HCT116 (cell line): ENCODE results near the gene ZP1. TPM values are rescaled to one million over a fixed set of nuclear protein-coding genes. Genes with fewer than 3 reads are reported as not detected.

ENCODE experiments used
- ATAC-seq: fragments of 200-7000 bp; cut with Tn5 transposase; 2 replicates; pipeline ENCODE4 v1.9.1; 2020; ENCODE audit warnings: mild to moderate bottlenecking, moderate library complexity
- BruUV-seq: library from RNA; stranded (reverse); fragments of 400-500 nt; replicated peaks from 2 replicates; lab custom pipeline; 2021; lab: Mats Ljungman, UMichigan
- CTCF ChIA-PET: fragments of 300-600 bp; sonication (Branson Sonifier 250); formaldehyde crosslinking; loops from one replicate; lab custom pipeline; 2021; ENCODE audit warnings: antibody characterized with exemption; lab: Charles Lee
- POLR2A ChIA-PET: fragments of 300-600, 350-600 bp; sonication (Branson Sonifier 250); formaldehyde crosslinking; loops from one replicate; lab custom pipeline; 2021; ENCODE audit warnings: antibody characterized with exemption; lab: Charles Lee
- RAD21 ChIA-PET, 2 experiments: fragments of 300-600 bp; sonication (Branson Sonifier 250); formaldehyde crosslinking; loops; one replicate each; lab custom pipeline; 2023; ENCODE audit warnings: low total read pairs in 2 of 2; ENCODE audit not compliant: uncharacterized antibody in 2 of 2, unreplicated experiment in 2 of 2, low non-redundant PET in 1 of 2; lab: Charles Lee
- DNase-seq: peaks from one replicate; pipeline ENCODE4 v3.0.0-alpha.2; 2010; ENCODE audit warnings: low read depth, low spot score
- H2AFZ ChIP-seq: fragments of 200-600 bp; shearing (Covaris generic), sonication (generic); 2 replicates; pipeline ENCODE4 v1.6.1; 2017; ENCODE audit warnings: low read depth, mixed run types, mixed read lengths, antibody characterized with exemption, low read length; ENCODE audit not compliant: poor library complexity, severe bottlenecking
- H3K27ac ChIP-seq: 2 replicates; pipeline ENCODE4 v1.5.1; 2012; ENCODE audit warnings: low read depth, low read length
- H3K27me3 ChIP-seq: fragments of 200-600 bp; sonication (generic); 2 replicates; pipeline ENCODE4 v1.6.1; 2016; ENCODE audit warnings: mixed run types, low read length, mixed read lengths; ENCODE audit not compliant: insufficient read depth
- H3K36me3 ChIP-seq, 2 experiments: fragments of 200-500 bp in 1 of 2; fragments of 200-600 bp in 1 of 2; sonication (Bioruptor generic) in 1 of 2; sonication (generic) in 1 of 2; 2 replicates each; pipeline versions ENCODE4 v1.5.1 to v1.6.1; 2014 to 2016; ENCODE audit warnings: low read length in 2 of 2, inconsistent platforms in 1 of 2, mixed read lengths in 1 of 2, mixed run types in 1 of 2; ENCODE audit not compliant: insufficient read depth in 2 of 2, control insufficient read depth in 1 of 2
- H3K4me1 ChIP-seq, 2 experiments: fragments of 200-600 bp in 1 of 2; sonication (generic) in 1 of 2; 2 replicates each; pipeline versions ENCODE4 v1.5.1 to v1.6.1; 2012 to 2017; ENCODE audit warnings: low read length in 2 of 2, inconsistent platforms in 1 of 2, mild to moderate bottlenecking in 1 of 2, mixed read lengths in 1 of 2, mixed run types in 1 of 2, moderate library complexity in 1 of 2; ENCODE audit not compliant: insufficient read depth in 2 of 2, control insufficient read depth in 1 of 2
- H3K4me2 ChIP-seq: fragments of 200-600 bp; sonication (generic); 2 replicates; pipeline ENCODE4 v1.6.1; 2017; ENCODE audit warnings: mixed run types, low read length, mixed read lengths
- H3K4me3 ChIP-seq, 2 experiments: fragments of 200-600 bp in 1 of 2; sonication (generic) in 1 of 2; replicated peaks in 1 of 2; 2 replicates each; pipeline ENCODE4 v1.5.1; 2011 to 2016; ENCODE audit warnings: low read length in 2 of 2, control low read depth in 1 of 2, low read depth in 1 of 2, mild to moderate bottlenecking in 1 of 2, mixed read lengths in 1 of 2, mixed run types in 1 of 2
- H3K79me2 ChIP-seq: fragments of 200-600 bp; sonication (generic); 2 replicates; pipeline ENCODE4 v1.6.1; 2017; ENCODE audit warnings: mild to moderate bottlenecking, mixed run types, low read length, moderate library complexity, mixed read lengths; ENCODE audit not compliant: insufficient read depth
- H3K9ac ChIP-seq: fragments of 200-600 bp; sonication (generic); 2 replicates; pipeline ENCODE4 v1.6.1; 2016; ENCODE audit warnings: low read length, mixed read lengths
- H3K9me2 ChIP-seq: fragments of 200-600 bp; sonication (generic), shearing (Covaris generic); 2 replicates; pipeline ENCODE4 v1.6.1; 2017; ENCODE audit warnings: mixed run types, mild to moderate bottlenecking, moderate library complexity; ENCODE audit not compliant: insufficient read depth
- H3K9me3 ChIP-seq, 2 experiments: fragments of 200-500 bp in 1 of 2; fragments of 200-600 bp in 1 of 2; sonication (Bioruptor generic) in 1 of 2; sonication (generic) in 1 of 2; 2 replicates each; pipeline ENCODE4 v1.6.1; 2014 to 2017; ENCODE audit warnings: low read length in 2 of 2, mixed read lengths in 2 of 2, inconsistent platforms in 1 of 2, low read depth in 1 of 2, mild to moderate bottlenecking in 1 of 2, mixed run types in 1 of 2, moderate library complexity in 1 of 2; ENCODE audit not compliant: control insufficient read depth in 1 of 2, insufficient read depth in 1 of 2
- H4K20me1 ChIP-seq: fragments of 200-600 bp; sonication (generic), shearing (Covaris generic); 2 replicates; pipeline ENCODE4 v1.6.1; 2017; ENCODE audit warnings: mixed run types, mild to moderate bottlenecking, moderate library complexity; ENCODE audit not compliant: insufficient read depth
- ATF3 ChIP-seq: IDR thresholded peaks from 2 replicates; pipeline ENCODE4 v1.6.1; 2012
- CBX3 ChIP-seq: IDR thresholded peaks from 2 replicates; pipeline ENCODE4 v1.6.1; 2012; ENCODE audit warnings: low read depth
- CEBPB ChIP-seq: IDR thresholded peaks from 2 replicates; pipeline ENCODE4 v1.6.1; 2012; ENCODE audit warnings: low read depth
- CTCF ChIP-seq, 3 experiments: fragments of 200-600 bp in 1 of 3; sonication (generic) in 1 of 3; IDR thresholded peaks in 2 of 3; conservative IDR thresholded peaks in 1 of 3; 2 replicates each; pipeline ENCODE4 v1.5.1; 2012 to 2017; ENCODE audit warnings: low read depth in 2 of 3, low read length in 2 of 3, antibody characterized with exemption in 1 of 3, borderline replicate concordance in 1 of 3, control low read depth in 1 of 3, mild to moderate bottlenecking in 1 of 3, mixed read lengths in 1 of 3, mixed run types in 1 of 3, moderate library complexity in 1 of 3; ENCODE audit not compliant: insufficient read depth in 1 of 3
- ELF1 ChIP-seq: IDR thresholded peaks from 2 replicates; pipeline ENCODE4 v1.6.1; 2012; ENCODE audit warnings: low read depth, borderline replicate concordance
- EZH2phosphoT487 ChIP-seq: fragments of 200-600 bp; IDR thresholded peaks from 2 replicates; pipeline ENCODE4 v1.6.1; 2018; ENCODE audit warnings: antibody characterized with exemption, borderline replicate concordance
- FOSL1 ChIP-seq: IDR thresholded peaks from 2 replicates; pipeline ENCODE4 v1.6.1; 2012; ENCODE audit warnings: low read depth
- JUND ChIP-seq: IDR thresholded peaks from 2 replicates; pipeline ENCODE4 v1.6.1; 2012
- POLR2AphosphoS5 ChIP-seq: IDR thresholded peaks from 2 replicates; pipeline ENCODE4 v1.6.1; 2011; ENCODE audit warnings: mild to moderate bottlenecking, low read depth, low read length, moderate library complexity
- RAD21 ChIP-seq: IDR thresholded peaks from 2 replicates; pipeline ENCODE4 v1.6.1; 2012; ENCODE audit warnings: low read depth, mild to moderate bottlenecking
- REST ChIP-seq: IDR thresholded peaks from 2 replicates; pipeline ENCODE4 v1.6.1; 2012; ENCODE audit warnings: low read depth
- ZFX ChIP-seq: fragments of 450-650 bp; IDR thresholded peaks from 2 replicates; pipeline ENCODE4 v1.6.1; 2017
- ZNF274 ChIP-seq: fragments of 200-500 bp; sonication (Bioruptor generic); IDR thresholded peaks from 2 replicates; pipeline ENCODE4 v1.6.1; 2014; ENCODE audit warnings: mild to moderate bottlenecking, low read depth, low read length, inconsistent platforms
- intact Hi-C: fragments of 100-400 bp; cut with micrococcal nuclease; formaldehyde crosslinking; loops from 2 replicates; pipeline ENCODE4 v1.10.0; 2022
- total RNA-seq: library from RNA; stranded (reverse); gene quantifications from one replicate; pipeline ENCODE4 v1.2.1, GENCODE V29; 2021; ENCODE audit not compliant: unreplicated experiment

Gene ZP1
- total RNA-seq, 1 experiment from 2014 or later, result not detected

GRCh38 chr11:60872124-60872960 is 5.0 kb downstream of the ZP1 start:
- Histone ChIP-seq H3K4me2 (no peak overlapping the region), H3K9me3 (no peaks in the 10 kb centered on the region), H3K4me1 (peaks cover 0 to 4% of the 10 kb centered on the region in 2 experiments; a peak in 2 of 4 replicates), H3K9me2 (no peaks in the 10 kb centered on the region), H3K4me3 (no peak overlapping the region), H3K27me3 (no peaks in the 10 kb centered on the region), H3K27ac (no peak overlapping the region), H3K79me2 (no peaks in the 10 kb centered on the region), H4K20me1 (no peaks in the 10 kb centered on the region), H2AFZ (no peak overlapping the region), H3K9ac (no peak overlapping the region), H3K36me3 (no peaks in the 10 kb centered on the region)
- no peak for DNase-seq
- intact Hi-C loops, result no loop called here
- ChIA-PET POLR2A (no interaction called here), RAD21 (no interaction called here), CTCF (interaction anchor here (2.3 kb wide), 1 partner anchor 27 kb away, joined by 5 read pairs; no protein-coding TSS in a partner anchor)
- TF ChIP-seq ZFX, result no peak
- TF ChIP-seq ZNF274, result no peak
- TF ChIP-seq RAD21, result no peak
- TF ChIP-seq EZH2phosphoT487, result no peak
- no TSS peak for BruUV-seq
- no peak for ATAC-seq

- Histone ChIP-seq H4K20me1 (no peaks in the 10 kb centered on the region), H3K9me2 (no peaks in the 10 kb centered on the region), H2AFZ (no peak overlapping the region), H3K9me3 (no peaks in the 10 kb centered on the region), H3K9ac (no peak overlapping the region), H3K79me2 (no peaks in the 10 kb centered on the region), H3K4me2 (no peak overlapping the region), H3K27me3 (no peaks in the 10 kb centered on the region), H3K4me3 (no peak overlapping the region), H3K36me3 (peaks cover 0 to 2% of the 10 kb centered on the region in 2 experiments; a peak in 1 of 4 replicates), H3K4me1 (peaks cover 0 to 4% of the 10 kb centered on the region in 2 experiments; a peak in 2 of 4 replicates), H3K27ac (no peak overlapping the region)
- no peak for ATAC-seq
- RAD21 ChIA-PET, result no interaction called here
- CTCF ChIA-PET, result interaction anchor here (2.3 kb wide), 1 partner anchor 26 kb away, joined by 5 read pairs; no protein-coding TSS in a partner anchor
- DNase-seq, result no peak
- intact Hi-C loops, result no loop called here
- POLR2A ChIA-PET, result no interaction called here
- BruUV-seq, result no TSS peak
- TF ChIP-seq EZH2phosphoT487 (no peak), ATF3 (no peak), RAD21 (no peak), CEBPB (no peak), JUND (no peak), ZFX (no peak), CBX3 (no peak), ELF1 (no peak), REST (no peak), CTCF (IDR thresholded peaks at IDR 0.05 in 2 of 3, conservative IDR thresholded peaks at IDR 0.05 in 1 of 3; ENCODE audit: borderline replicate concordance in 1 of 3, insufficient read depth in 1 of 3, low read depth in 2 of 3, low read length in 2 of 3) (no peak), POLR2AphosphoS5 (no peak), FOSL1 (no peak)
Observed at GRCh38 chr11:60872961-60873524, 5.7 kb downstream of the ZP1 start.
